ENCODE results near the gene KIF26B.

KIF26B gene

GRCh38 chr1:245132771-245133170 is 22.0 kb upstream of the KIF26B start:
- DNase-seq (ENCODE audit: low read depth) = no peak

- no peak for DNase-seq (ENCODE audit: low read depth)
These were observed 20.6 kb upstream of the KIF26B start for GRCh38 chr1:245133995-245134715.

GRCh38 chr1:245142171-245142798 is 12.5 kb upstream of the KIF26B start:
- DNase-seq (ENCODE audit: low read depth) = no peak

- no peak for DNase-seq (ENCODE audit: low read depth)
These were observed 11.8 kb upstream of the KIF26B start for GRCh38 chr1:245142976-245143375.

- no peak for DNase-seq (ENCODE audit: low read depth)
These were observed 10.9 kb upstream of the KIF26B start for GRCh38 chr1:245143849-245144248.

GRCh38 chr1:245148069-245148468 is 6.7 kb upstream of the KIF26B start:
- DNase-seq (ENCODE audit: low read depth) = no peak

- DNase-seq (ENCODE audit: low read depth) = no peak
These were observed 5.9 kb upstream of the KIF26B start for GRCh38 chr1:245148861-245149260.

GRCh38 chr1:245153081-245153551 is 1.7 kb upstream of the KIF26B start:
- no peak for DNase-seq (ENCODE audit: low read depth)

GRCh38 chr1:245153552-245154428 is 995 bp upstream of the KIF26B start:
- no peak for DNase-seq (ENCODE audit: low read depth)

- DNase-seq (ENCODE audit: low read depth) = no peak
These were observed 671 bp downstream of the KIF26B start for GRCh38 chr1:245155272-245156040.

GRCh38 chr1:245156041-245156735 is 1.4 kb downstream of the KIF26B start:
- DNase-seq (ENCODE audit: low read depth) = peak; percentile 50

GRCh38 chr1:245156736-245157505 is 2.1 kb downstream of the KIF26B start:
- DNase-seq (ENCODE audit: low read depth) = no peak

- no peak for DNase-seq (ENCODE audit: low read depth)
These were observed 4.1 kb downstream of the KIF26B start for GRCh38 chr1:245158913-245159312.

GRCh38 chr1:245160288-245160687 is 5.5 kb downstream of the KIF26B start:
- DNase-seq (ENCODE audit: low read depth) = no peak

- no peak for DNase-seq (ENCODE audit: low read depth)
These were observed 6.1 kb downstream of the KIF26B start for GRCh38 chr1:245160741-245161400.

- no peak for DNase-seq (ENCODE audit: low read depth)
These were observed 7.1 kb downstream of the KIF26B start for GRCh38 chr1:245161866-245162265.

- DNase-seq (ENCODE audit: low read depth) = no peak
These were observed 11.7 kb downstream of the KIF26B start for GRCh38 chr1:245166471-245166885.

GRCh38 chr1:245168086-245168485 is 13.3 kb downstream of the KIF26B start:
- no peak for DNase-seq (ENCODE audit: low read depth)

GRCh38 chr1:245168906-245169305 is 14.1 kb downstream of the KIF26B start:
- DNase-seq (ENCODE audit: low read depth) = no peak

- no peak for DNase-seq (ENCODE audit: low read depth)
These were observed 14.6 kb downstream of the KIF26B start for GRCh38 chr1:245169376-245169775.
